ENCODE results near the gene GPALPP1.
A peak's percentile ranks its signal among the peaks of the same experiment; 100 is the strongest.
"Not testable (repeated sequence)": the region's sequence is repeated elsewhere in the genome, so short reads cannot be mapped to it uniquely, and the experiment has no call there.

The GPALPP1 gene

GRCh38 chr13:44989071-44989889 is at the start of gene GPALPP1, which contains the start of gene NUFIP1:
Gene GPALPP1 (plus strand): TSS chr13:44989538. CDS start chr13:44989655, 117 bp downstream.
Gene NUFIP1 (minus strand): TSS chr13:44989471. CDS start chr13:44989436, 35 bp downstream.
- peak; percentile 84 to 88 for DNase-seq (ENCODE audit: low read depth in 1 of 2, low spot score in 1 of 2)

- not testable (repeated sequence) for DNase-seq (ENCODE audit: low read depth in 1 of 2, low spot score in 1 of 2)
Observed at GRCh38 chr13:44943411-44943810, 45.9 kb upstream of the GPALPP1 start.

GRCh38 chr13:44951184-44951583 is 38.2 kb upstream of the GPALPP1 start:
- no peak for DNase-seq (ENCODE audit: low read depth in 1 of 2, low spot score in 1 of 2)

- no peak for DNase-seq (ENCODE audit: low read depth in 1 of 2, low spot score in 1 of 2)
Observed at GRCh38 chr13:44952671-44953070, 36.7 kb upstream of the GPALPP1 start.

GRCh38 chr13:44954224-44954623 is 35.1 kb upstream of the GPALPP1 start:
- DNase-seq (ENCODE audit: low read depth in 1 of 2, low spot score in 1 of 2): no peak

GRCh38 chr13:44955406-44955805 is 33.9 kb upstream of the GPALPP1 start:
- DNase-seq (ENCODE audit: low read depth in 1 of 2, low spot score in 1 of 2): no peak

GRCh38 chr13:44961997-44962396 is 27.3 kb upstream of the GPALPP1 start:
- DNase-seq (ENCODE audit: low read depth in 1 of 2, low spot score in 1 of 2): no peak

- no peak for DNase-seq (ENCODE audit: low read depth in 1 of 2, low spot score in 1 of 2)
Observed at GRCh38 chr13:44967704-44968433, 21.5 kb upstream of the GPALPP1 start.

- no peak for DNase-seq (ENCODE audit: low read depth in 1 of 2, low spot score in 1 of 2)
Observed at GRCh38 chr13:44968434-44968815, 20.9 kb upstream of the GPALPP1 start.

GRCh38 chr13:44969551-44970484 is 19.5 kb upstream of the GPALPP1 start:
- DNase-seq (ENCODE audit: low read depth in 1 of 2, low spot score in 1 of 2): no peak

- DNase-seq (ENCODE audit: low read depth in 1 of 2, low spot score in 1 of 2): no peak
Observed at GRCh38 chr13:44971656-44972595, 17.4 kb upstream of the GPALPP1 start.

GRCh38 chr13:44972956-44973581 is 16.3 kb upstream of the GPALPP1 start:
- DNase-seq (ENCODE audit: low read depth in 1 of 2, low spot score in 1 of 2): no peak

- DNase-seq (ENCODE audit: low read depth in 1 of 2, low spot score in 1 of 2): no peak
Observed at GRCh38 chr13:44974056-44974793, 15.1 kb upstream of the GPALPP1 start.

GRCh38 chr13:44976196-44976595 is 13.1 kb upstream of the GPALPP1 start:
- no peak for DNase-seq (ENCODE audit: low read depth in 1 of 2, low spot score in 1 of 2)

GRCh38 chr13:44976949-44977583 is 12.3 kb upstream of the GPALPP1 start:
- no peak for DNase-seq (ENCODE audit: low read depth in 1 of 2, low spot score in 1 of 2)

- DNase-seq (ENCODE audit: low read depth in 1 of 2, low spot score in 1 of 2): no peak
Observed at GRCh38 chr13:44978328-44978727, 11.0 kb upstream of the GPALPP1 start.

GRCh38 chr13:44989941-44990340 is 603 bp downstream of the GPALPP1 start:
- DNase-seq (ENCODE audit: low read depth in 1 of 2, low spot score in 1 of 2): no peak

- no peak for DNase-seq (ENCODE audit: low read depth in 1 of 2, low spot score in 1 of 2)
Observed at GRCh38 chr13:45003417-45003816, 14.1 kb downstream of the GPALPP1 start.

Measured in activated T-helper 1 cell treated with anti-CD3 and anti-CD28 coated beads, Interleukin-2, amount 50 U/mL, for 16 hours (primary cell).